ENCODE measurements around the gene ZNF423.

ZNF423 gene

DNA sequence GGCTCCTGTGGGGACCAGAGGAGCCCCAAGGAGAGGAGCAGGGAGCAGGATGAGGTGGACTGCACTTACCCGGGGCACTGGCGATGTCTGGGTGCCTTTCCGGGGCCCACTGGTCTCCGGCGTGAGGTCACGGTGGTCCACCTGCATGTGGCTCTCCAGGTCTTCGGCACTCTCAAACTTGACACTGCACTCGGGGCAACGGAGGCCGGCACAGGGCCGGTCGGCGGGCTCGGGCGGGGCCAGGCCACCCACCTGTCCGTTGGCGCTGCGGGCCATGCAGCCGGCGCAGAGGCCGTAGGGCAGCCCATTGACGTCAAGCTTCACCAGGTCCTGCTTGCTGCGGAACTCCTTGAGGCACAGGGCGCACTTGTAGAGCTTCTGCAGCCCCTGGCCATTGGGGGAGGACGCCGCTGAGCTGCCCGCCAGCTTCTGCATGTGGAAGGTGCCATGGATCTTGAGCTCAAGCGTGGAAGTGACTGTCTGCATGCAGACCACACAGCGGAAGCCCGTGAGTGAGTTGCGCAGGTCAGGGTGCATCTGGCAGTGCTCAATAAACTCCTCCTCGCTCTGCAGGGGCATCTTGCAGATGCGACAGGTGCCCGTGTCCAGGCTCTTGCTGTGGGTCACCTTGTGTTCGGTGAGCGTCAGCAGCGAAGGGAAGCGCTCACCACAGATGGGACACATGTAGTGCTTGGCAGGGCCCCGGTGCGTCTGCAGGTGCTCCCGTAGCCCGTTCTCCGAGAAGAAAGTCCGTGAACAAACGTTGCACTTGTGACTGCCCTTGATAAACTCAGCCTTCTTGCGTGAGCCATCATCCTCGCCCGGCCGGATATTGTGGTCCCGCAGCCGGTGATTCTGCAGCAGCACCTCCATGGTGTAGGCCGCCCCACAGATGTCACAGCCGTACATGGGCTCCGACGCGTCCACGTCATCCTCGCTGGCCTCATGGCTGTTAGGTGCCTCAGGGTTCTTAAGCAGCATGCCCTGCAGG lies 220.0 kb downstream of the ZNF423 start:
- H3K27ac ChIP-seq = no peak overlapping the region
- no peaks in the 10 kb centered on the region for H3K36me3 ChIP-seq
- no peaks in the 10 kb centered on the region for H3K27me3 ChIP-seq (ENCODE audit: insufficient read depth, low read depth, severe bottlenecking)
- no peak for DNase-seq
- H3K9me3 ChIP-seq (ENCODE audit: severe bottlenecking) = no peaks in the 10 kb centered on the region
- no peak overlapping the region for H3K4me3 ChIP-seq (ENCODE audit: low read depth, low read length)
- TF ChIP-seq, protein P1, sequence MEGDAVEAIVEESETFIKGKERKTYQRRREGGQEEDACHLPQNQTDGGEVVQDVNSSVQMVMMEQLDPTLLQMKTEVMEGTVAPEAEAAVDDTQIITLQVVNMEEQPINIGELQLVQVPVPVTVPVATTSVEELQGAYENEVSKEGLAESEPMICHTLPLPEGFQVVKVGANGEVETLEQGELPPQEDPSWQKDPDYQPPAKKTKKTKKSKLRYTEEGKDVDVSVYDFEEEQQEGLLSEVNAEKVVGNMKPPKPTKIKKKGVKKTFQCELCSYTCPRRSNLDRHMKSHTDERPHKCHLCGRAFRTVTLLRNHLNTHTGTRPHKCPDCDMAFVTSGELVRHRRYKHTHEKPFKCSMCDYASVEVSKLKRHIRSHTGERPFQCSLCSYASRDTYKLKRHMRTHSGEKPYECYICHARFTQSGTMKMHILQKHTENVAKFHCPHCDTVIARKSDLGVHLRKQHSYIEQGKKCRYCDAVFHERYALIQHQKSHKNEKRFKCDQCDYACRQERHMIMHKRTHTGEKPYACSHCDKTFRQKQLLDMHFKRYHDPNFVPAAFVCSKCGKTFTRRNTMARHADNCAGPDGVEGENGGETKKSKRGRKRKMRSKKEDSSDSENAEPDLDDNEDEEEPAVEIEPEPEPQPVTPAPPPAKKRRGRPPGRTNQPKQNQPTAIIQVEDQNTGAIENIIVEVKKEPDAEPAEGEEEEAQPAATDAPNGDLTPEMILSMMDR (IDR thresholded peaks at IDR 0.05; ENCODE audit: low read depth, low read length) = no peak

- no peaks in the 10 kb centered on the region for H3K9me3 ChIP-seq (ENCODE audit: severe bottlenecking)
- H3K27ac ChIP-seq = no peak overlapping the region
- no peak overlapping the region for H3K4me3 ChIP-seq (ENCODE audit: low read depth, low read length)
- no peaks in the 10 kb centered on the region for H3K27me3 ChIP-seq (ENCODE audit: insufficient read depth, low read depth, severe bottlenecking)
- H3K36me3 ChIP-seq = no peaks in the 10 kb centered on the region
- no peak for DNase-seq
- TF ChIP-seq, protein P1 (IDR thresholded peaks at IDR 0.05; ENCODE audit: low read depth, low read length) = no peak
Measured at GRCh38 chr16:49635009-49635350, 220.9 kb downstream of the ZNF423 start.

GRCh38 chr16:49634235-49635008 lies 221.5 kb downstream of the ZNF423 start:
- no peak overlapping the region for H3K4me3 ChIP-seq (ENCODE audit: low read depth, low read length)
- no peak for DNase-seq
- no peaks in the 10 kb centered on the region for H3K9me3 ChIP-seq (ENCODE audit: severe bottlenecking)
- TF ChIP-seq, protein P1 (IDR thresholded peaks at IDR 0.05; ENCODE audit: low read depth, low read length) = no peak
- no peak overlapping the region for H3K27ac ChIP-seq
- no peaks in the 10 kb centered on the region for H3K27me3 ChIP-seq (ENCODE audit: insufficient read depth, low read depth, severe bottlenecking)
- H3K36me3 ChIP-seq = no peaks in the 10 kb centered on the region

- no peak for DNase-seq
- H3K27ac ChIP-seq = no peak overlapping the region
Measured at GRCh38 chr16:49632795-49633184, 223.1 kb downstream of the ZNF423 start.

GRCh38 chr16:49632086-49632794 lies 223.7 kb downstream of the ZNF423 start:
- Histone ChIP-seq H3K9me3 (ENCODE audit: severe bottlenecking) (no peaks in the 10 kb centered on the region), H3K27me3 (ENCODE audit: insufficient read depth, low read depth, severe bottlenecking) (no peaks in the 10 kb centered on the region), H3K27ac (no peak overlapping the region), H3K36me3 (no peaks in the 10 kb centered on the region), H3K4me3 (ENCODE audit: low read depth, low read length) (no peak overlapping the region)
- no peak for DNase-seq
- TF ChIP-seq, protein P1 (IDR thresholded peaks at IDR 0.05; ENCODE audit: low read depth, low read length) = no peak

More at GRCh38 chr16:49632795-49633184, 223.1 kb downstream of the ZNF423 start:
- no peaks in the 10 kb centered on the region for H3K27me3 ChIP-seq (ENCODE audit: insufficient read depth, low read depth, severe bottlenecking)
- no peak overlapping the region for H3K4me3 ChIP-seq (ENCODE audit: low read depth, low read length)
- H3K36me3 ChIP-seq = no peaks in the 10 kb centered on the region
- H3K9me3 ChIP-seq (ENCODE audit: severe bottlenecking) = no peaks in the 10 kb centered on the region
- TF ChIP-seq, protein P1 (IDR thresholded peaks at IDR 0.05; ENCODE audit: low read depth, low read length) = no peak
